Measurements from ENCODE around the gene KRTAP12-1.

- TF ChIP-seq REST (IDR thresholded peaks at IDR 0.05; ENCODE audit: insufficient read depth in 1 of 2, low read depth in 2 of 2, low read length in 1 of 2), result no peak
- no peak for TF ChIP-seq CTCF (IDR thresholded peaks at IDR 0.05)
These were observed 13.2 kb upstream of the KRTAP12-1 start for GRCh38 chr21:44695184-44695583.
